Trophoblast cell (in vitro differentiated cells and primary cell): ENCODE data around the gene TTYH2.

ENCODE experiments used
- DNase-seq, 2 donors: peaks; one replicate each; pipeline ENCODE4 v3.0.0-alpha.2; 2016
- H2AFZ ChIP-seq: 2 replicates; pipeline ENCODE4 v1.6.1; 2013; ENCODE audit warnings: low read length, moderate library complexity, mild to moderate bottlenecking; ENCODE audit not compliant: insufficient read depth, poor library complexity
- H2AK5ac ChIP-seq: 2 replicates; pipeline ENCODE4 v1.6.1; 2013; ENCODE audit warnings: mild to moderate bottlenecking, low read length
- H2BK120ac ChIP-seq: 2 replicates; pipeline ENCODE4 v1.6.1; 2013; ENCODE audit warnings: low read length, mild to moderate bottlenecking, moderate library complexity; ENCODE audit not compliant: insufficient read depth, poor library complexity
- H2BK12ac ChIP-seq: 2 replicates; pipeline ENCODE4 v1.6.1; 2013; ENCODE audit warnings: mild to moderate bottlenecking, low read length, moderate library complexity
- H2BK5ac ChIP-seq: 2 replicates; pipeline ENCODE4 v1.6.1; 2013; ENCODE audit warnings: low read length, low read depth, moderate library complexity, mild to moderate bottlenecking; ENCODE audit not compliant: poor library complexity
- H3K14ac ChIP-seq: 2 replicates; pipeline ENCODE4 v1.6.1; 2013; ENCODE audit warnings: mild to moderate bottlenecking, low read length
- H3K18ac ChIP-seq: 2 replicates; pipeline ENCODE4 v1.6.1; 2013; ENCODE audit warnings: mild to moderate bottlenecking, low read length
- H3K23ac ChIP-seq: 2 replicates; pipeline ENCODE4 v1.6.1; 2013; ENCODE audit warnings: low read length
- H3K27ac ChIP-seq: 2 replicates; pipeline ENCODE4 v1.5.1; 2013; ENCODE audit warnings: low read depth, mild to moderate bottlenecking, inconsistent platforms, low read length, moderate library complexity
- H3K27me3 ChIP-seq: 2 replicates; pipeline ENCODE4 v1.6.1; 2013; ENCODE audit warnings: inconsistent platforms, mild to moderate bottlenecking, low read length, moderate library complexity; ENCODE audit not compliant: insufficient read depth
- H3K36me3 ChIP-seq, 2 experiments: 1 replicate in 1 of 2; 2 replicates in 1 of 2; pipeline ENCODE4 v1.6.1; 2013; ENCODE audit warnings: low read length in 2 of 2, mild to moderate bottlenecking in 2 of 2, moderate library complexity in 1 of 2; ENCODE audit not compliant: insufficient read depth in 2 of 2, control insufficient read depth in 1 of 2
- H3K4ac ChIP-seq: 2 replicates; pipeline ENCODE4 v1.6.1; 2013; ENCODE audit warnings: low read depth, mild to moderate bottlenecking, low read length, moderate library complexity
- H3K4me1 ChIP-seq, 2 experiments: 1 replicate in 1 of 2; 2 replicates in 1 of 2; pipeline ENCODE4 v1.6.1; 2013; ENCODE audit warnings: low read length in 2 of 2, mild to moderate bottlenecking in 2 of 2, moderate library complexity in 1 of 2; ENCODE audit not compliant: insufficient read depth in 2 of 2, control insufficient read depth in 1 of 2
- H3K4me2 ChIP-seq: 2 replicates; pipeline ENCODE4 v1.6.1; 2013; ENCODE audit warnings: inconsistent platforms, mild to moderate bottlenecking, low read length, moderate library complexity
- H3K4me3 ChIP-seq: 2 replicates; pipeline ENCODE4 v1.5.1; 2013; ENCODE audit warnings: mild to moderate bottlenecking, low read depth, low read length, inconsistent platforms
- H3K79me1 ChIP-seq: one replicate; pipeline ENCODE4 v1.6.1; 2013; ENCODE audit warnings: low read length
- H3K79me2 ChIP-seq: 2 replicates; pipeline ENCODE4 v1.6.1; 2013; ENCODE audit warnings: low read length, mild to moderate bottlenecking; ENCODE audit not compliant: control insufficient read depth, insufficient read depth, poor library complexity
- H3K9ac ChIP-seq: 2 replicates; pipeline ENCODE4 v1.6.1; 2013; ENCODE audit warnings: mild to moderate bottlenecking, low read length
- H3K9me3 ChIP-seq: 2 replicates; pipeline ENCODE4 v1.6.1; 2013; ENCODE audit warnings: low read depth, mild to moderate bottlenecking, control low read depth, inconsistent platforms, low read length; ENCODE audit not compliant: insufficient read depth
- H4K12ac ChIP-seq: 2 replicates; pipeline ENCODE4 v1.6.1; 2013; ENCODE audit warnings: low read depth, mild to moderate bottlenecking, low read length, moderate library complexity
- H4K8ac ChIP-seq: 2 replicates; pipeline ENCODE4 v1.6.1; 2013; ENCODE audit warnings: low read depth, mild to moderate bottlenecking, low read length, moderate library complexity
- H4K91ac ChIP-seq: one replicate; pipeline ENCODE4 v1.6.1; 2013; ENCODE audit warnings: low read depth, mild to moderate bottlenecking, low read length, moderate library complexity
- WGBS: extraction: QIAGEN DNeasy Blood & Tissue Kit; methylation state at CpG from one replicate; pipeline ENCODE4 v1.1.7; 2013; ENCODE audit warnings: missing lambda C conversion rate; ENCODE audit not compliant: insufficient read length, insufficient coverage; ENCODE audit errors: extremely low coverage; 5-methylcytosine and 5-hydroxymethylcytosine counted together

TTYH2 gene

GRCh38 chr17:74212209-74212912, 1.0 kb upstream of the TTYH2 start:
- Histone ChIP-seq H4K91ac (peak overlapping the region; percentile 91), H3K27me3 (no peaks in the 10 kb centered on the region), H4K8ac (peak overlapping the region; percentile 21), H3K4me1 (peaks cover 34 to 44% of the 10 kb centered on the region in 2 experiments), H3K4me3 (peak overlapping the region; percentile 62), H2AFZ (peak overlapping the region; percentile 56), H3K9me3 (no peaks in the 10 kb centered on the region), H3K27ac (peak overlapping the region; percentile 96), H3K23ac (no peak overlapping the region), H2BK5ac (peak overlapping the region; percentile 86), H2BK12ac (peak overlapping the region; percentile 77), H3K9ac (no peak overlapping the region), H2AK5ac (peak overlapping the region; percentile 40), H3K14ac (peak overlapping the region; percentile 74), H3K79me2 (peaks cover 3% of the 10 kb centered on the region), H3K18ac (peak overlapping the region; percentile 85), H3K4ac (peak overlapping the region; percentile 48), H3K4me2 (peak overlapping the region; percentile 59), H3K79me1 (peaks cover 28% of the 10 kb centered on the region), H4K12ac (peak overlapping the region; percentile 20), H3K36me3 (peaks cover 15 to 25% of the 10 kb centered on the region in 2 experiments), H2BK120ac (peak overlapping the region; percentile 60)
- no peak for DNase-seq
- no CpG with 5 or more reads among the region's 48 CpGs for WGBS

GRCh38 chr17:74213861-74214391, 555 bp downstream of the TTYH2 start:
- Histone ChIP-seq H2AK5ac (no peak overlapping the region), H3K9ac (no peak overlapping the region), H3K9me3 (no peaks in the 10 kb centered on the region), H2BK5ac (no peak overlapping the region), H2BK12ac (no peak overlapping the region), H3K4me3 (peak overlapping the region; percentile 67), H3K79me2 (peaks cover 3% of the 10 kb centered on the region), H3K4me1 (peaks cover 32 to 36% of the 10 kb centered on the region in 2 experiments), H4K91ac (peak overlapping the region; percentile 16), H3K79me1 (peaks cover 28% of the 10 kb centered on the region), H3K27ac (no peak overlapping the region), H3K23ac (no peak overlapping the region), H3K36me3 (peaks cover 7 to 13% of the 10 kb centered on the region in 2 experiments), H3K18ac (no peak overlapping the region), H2AFZ (no peak overlapping the region), H3K14ac (no peak overlapping the region), H3K4ac (no peak overlapping the region), H3K27me3 (no peaks in the 10 kb centered on the region), H4K12ac (no peak overlapping the region), H4K8ac (peak overlapping the region; percentile 59), H2BK120ac (no peak overlapping the region), H3K4me2 (peak overlapping the region; percentile 76)
- DNase-seq: no peak
- WGBS: no CpG with 5 or more reads among the region's 33 CpGs

- H3K23ac ChIP-seq: no peak overlapping the region
- H3K9ac ChIP-seq: no peak overlapping the region
- peaks cover 28% of the 10 kb centered on the region for H3K79me1 ChIP-seq
- no peak overlapping the region for H2AFZ ChIP-seq
- no peak overlapping the region for H2BK120ac ChIP-seq
- DNase-seq: no peak
- H3K27me3 ChIP-seq: no peaks in the 10 kb centered on the region
- no peak overlapping the region for H4K91ac ChIP-seq
- H3K18ac ChIP-seq: no peak overlapping the region
- no peak overlapping the region for H2AK5ac ChIP-seq
- no peak overlapping the region for H2BK5ac ChIP-seq
- H3K14ac ChIP-seq: no peak overlapping the region
- H3K9me3 ChIP-seq: no peaks in the 10 kb centered on the region
- no peak overlapping the region for H3K27ac ChIP-seq
- no peak overlapping the region for H4K12ac ChIP-seq
- peaks cover 32 to 34% of the 10 kb centered on the region in 2 experiments for H3K4me1 ChIP-seq
- no peak overlapping the region for H3K4ac ChIP-seq
- WGBS: no CpG with 5 or more reads among the region's 16 CpGs
- no peak overlapping the region for H2BK12ac ChIP-seq
- H4K8ac ChIP-seq: no peak overlapping the region
- no peak overlapping the region for H3K4me3 ChIP-seq
- no peak overlapping the region for H3K4me2 ChIP-seq
- peaks cover 5 to 7% of the 10 kb centered on the region in 2 experiments for H3K36me3 ChIP-seq
- peaks cover 3% of the 10 kb centered on the region for H3K79me2 ChIP-seq
Measured at GRCh38 chr17:74214484-74215341, 1.3 kb downstream of the TTYH2 start.

DNA sequence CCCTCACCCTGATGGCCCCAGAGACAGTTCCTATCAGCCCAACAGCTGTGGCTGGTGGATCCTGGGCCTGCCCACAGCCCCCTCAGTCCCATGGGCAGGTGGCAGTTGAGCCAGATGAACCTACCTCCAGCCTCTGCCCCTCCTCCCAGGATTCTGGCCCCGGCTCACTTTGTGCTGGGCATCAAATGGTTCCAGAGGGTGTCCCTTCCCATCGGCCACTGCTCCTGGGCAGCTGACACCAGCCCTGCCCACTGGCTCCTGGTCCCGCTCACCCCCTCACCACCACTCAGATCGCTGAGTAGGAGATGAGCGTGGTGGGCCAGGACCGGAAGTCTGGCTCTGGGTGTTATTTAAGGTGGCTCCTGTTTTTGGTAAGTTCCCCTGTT, 2.0 kb downstream of the TTYH2 start:
- Histone ChIP-seq H3K9me3 (no peaks in the 10 kb centered on the region), H2AK5ac (no peak overlapping the region), H2BK12ac (no peak overlapping the region), H3K27me3 (no peaks in the 10 kb centered on the region), H3K14ac (no peak overlapping the region), H3K79me2 (peaks cover 3% of the 10 kb centered on the region), H2BK5ac (no peak overlapping the region), H3K4ac (no peak overlapping the region), H3K9ac (no peak overlapping the region), H3K4me2 (no peak overlapping the region), H2BK120ac (no peak overlapping the region), H3K4me1 (peaks cover 26 to 29% of the 10 kb centered on the region in 2 experiments), H3K36me3 (peaks cover 0 to under 1% of the 10 kb centered on the region in 2 experiments), H3K4me3 (no peak overlapping the region), H4K91ac (no peak overlapping the region), H4K8ac (no peak overlapping the region), H2AFZ (no peak overlapping the region), H3K18ac (no peak overlapping the region), H3K79me1 (peaks cover 25% of the 10 kb centered on the region), H3K27ac (no peak overlapping the region), H4K12ac (no peak overlapping the region), H3K23ac (no peak overlapping the region)
- no peak for DNase-seq
- WGBS: no CpG with 5 or more reads among the region's 6 CpGs
